ENCODE data around the gene GGTA1. TPM values are rescaled to one million over a fixed set of nuclear protein-coding genes. Genes with fewer than 3 reads are reported as not detected.

GGTA1 gene
- polyA plus RNA-seq, 1 of the 3 experiments (the other 2 are of a cell fraction) = 0.03 TPM

- Histone ChIP-seq H3K4me1 (ENCODE audit: control insufficient read depth in 1 of 2, insufficient read depth in 2 of 2, low read depth in 1 of 2, low read length in 1 of 2) (no peaks in the 10 kb centered on the region; a peak in 2 of 4 replicates), H3K9me3 (no peaks in the 10 kb centered on the region), H3K9ac (no peak overlapping the region), H3K27me3 (ENCODE audit: insufficient read depth) (peaks cover 17% of the 10 kb centered on the region; the same call in 1 of the 2 replicates), H3K4me3 (ENCODE audit: low read depth in 2 of 2, low read length in 1 of 2) (no peak overlapping the region), H4K20me1 (ENCODE audit: insufficient read depth) (no peaks in the 10 kb centered on the region), H3K27ac (ENCODE audit: low read depth in 2 of 2, low read length in 1 of 2) (no peak overlapping the region), H2AFZ (ENCODE audit: low read depth) (no peak overlapping the region), H3K36me3 (replicated peaks in 1 of 2; ENCODE audit: control insufficient read depth in 1 of 2, insufficient read depth in 2 of 2, low read length in 1 of 2) (no peaks in the 10 kb centered on the region), H3K79me2 (ENCODE audit: insufficient read depth) (no peaks in the 10 kb centered on the region), H3F3A (replicated peaks; ENCODE audit: insufficient read depth) (no peaks in the 10 kb centered on the region), H3K4me2 (no peak overlapping the region), H3K9me2 (no peaks in the 10 kb centered on the region)
- 69% methylated on average over 6 of the region's 7 CpGs for WGBS (ENCODE audit: low lambda C conversion rate)
- DNase-seq = no peak
- POLR2A ChIA-PET = no interaction called here
- TF ChIP-seq, protein P1, sequence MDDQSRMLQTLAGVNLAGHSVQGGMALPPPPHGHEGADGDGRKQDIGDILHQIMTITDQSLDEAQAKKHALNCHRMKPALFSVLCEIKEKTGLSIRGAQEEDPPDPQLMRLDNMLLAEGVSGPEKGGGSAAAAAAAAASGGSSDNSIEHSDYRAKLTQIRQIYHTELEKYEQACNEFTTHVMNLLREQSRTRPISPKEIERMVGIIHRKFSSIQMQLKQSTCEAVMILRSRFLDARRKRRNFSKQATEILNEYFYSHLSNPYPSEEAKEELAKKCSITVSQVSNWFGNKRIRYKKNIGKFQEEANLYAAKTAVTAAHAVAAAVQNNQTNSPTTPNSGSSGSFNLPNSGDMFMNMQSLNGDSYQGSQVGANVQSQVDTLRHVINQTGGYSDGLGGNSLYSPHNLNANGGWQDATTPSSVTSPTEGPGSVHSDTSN (IDR thresholded peaks at IDR 0.05) = no peak
- TF ChIP-seq NFIC (IDR thresholded peaks at IDR 0.05; ENCODE audit: borderline replicate concordance) (no peak), EP300 (IDR thresholded peaks at IDR 0.05; ENCODE audit: borderline replicate concordance in 1 of 2, low read depth in 1 of 2, low read length in 1 of 2) (no peak), MXI1 (IDR thresholded peaks at IDR 0.05; ENCODE audit: low read depth, low read length) (no peak), TAF1 (IDR thresholded peaks at IDR 0.05; ENCODE audit: borderline replicate concordance, low read depth, low read length) (no peak), TEAD4 (IDR thresholded peaks at IDR 0.05; ENCODE audit: borderline replicate concordance, insufficient read depth) (no peak), CHD2 (IDR thresholded peaks at IDR 0.05; ENCODE audit: low read length, partially characterized antibody) (no peak)
- CTCF ChIA-PET = interaction anchor here (0.9 to 2.1 kb wide), 2 partner anchors 48 to 124 kb away, joined by 4 to 7 read pairs; no protein-coding TSS in a partner anchor
Measured at GRCh38 chr9:121443981-121444380, 55.7 kb downstream of the GGTA1 start.

DNA sequence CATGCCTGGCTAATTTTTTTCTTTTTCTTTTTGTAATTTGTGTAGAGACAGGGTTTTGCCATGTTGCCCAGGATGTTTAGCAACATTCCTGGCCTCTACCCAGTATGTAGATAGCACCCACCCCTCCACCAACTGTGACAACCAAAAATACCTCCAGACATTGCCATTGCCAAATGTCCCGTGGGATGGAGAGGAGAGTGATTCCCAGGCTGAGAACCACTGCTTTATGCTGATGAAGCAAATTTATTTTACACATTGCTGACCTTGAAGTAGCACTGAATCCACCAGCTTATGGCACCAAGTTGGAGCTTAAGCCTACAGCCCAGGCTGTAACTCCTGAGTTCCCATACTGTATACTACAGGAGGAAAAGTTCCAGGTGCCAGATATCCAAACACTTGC is 58.5 kb downstream of the GGTA1 start:
- no peaks in the 10 kb centered on the region for H4K20me1 ChIP-seq (ENCODE audit: insufficient read depth)

DNA sequence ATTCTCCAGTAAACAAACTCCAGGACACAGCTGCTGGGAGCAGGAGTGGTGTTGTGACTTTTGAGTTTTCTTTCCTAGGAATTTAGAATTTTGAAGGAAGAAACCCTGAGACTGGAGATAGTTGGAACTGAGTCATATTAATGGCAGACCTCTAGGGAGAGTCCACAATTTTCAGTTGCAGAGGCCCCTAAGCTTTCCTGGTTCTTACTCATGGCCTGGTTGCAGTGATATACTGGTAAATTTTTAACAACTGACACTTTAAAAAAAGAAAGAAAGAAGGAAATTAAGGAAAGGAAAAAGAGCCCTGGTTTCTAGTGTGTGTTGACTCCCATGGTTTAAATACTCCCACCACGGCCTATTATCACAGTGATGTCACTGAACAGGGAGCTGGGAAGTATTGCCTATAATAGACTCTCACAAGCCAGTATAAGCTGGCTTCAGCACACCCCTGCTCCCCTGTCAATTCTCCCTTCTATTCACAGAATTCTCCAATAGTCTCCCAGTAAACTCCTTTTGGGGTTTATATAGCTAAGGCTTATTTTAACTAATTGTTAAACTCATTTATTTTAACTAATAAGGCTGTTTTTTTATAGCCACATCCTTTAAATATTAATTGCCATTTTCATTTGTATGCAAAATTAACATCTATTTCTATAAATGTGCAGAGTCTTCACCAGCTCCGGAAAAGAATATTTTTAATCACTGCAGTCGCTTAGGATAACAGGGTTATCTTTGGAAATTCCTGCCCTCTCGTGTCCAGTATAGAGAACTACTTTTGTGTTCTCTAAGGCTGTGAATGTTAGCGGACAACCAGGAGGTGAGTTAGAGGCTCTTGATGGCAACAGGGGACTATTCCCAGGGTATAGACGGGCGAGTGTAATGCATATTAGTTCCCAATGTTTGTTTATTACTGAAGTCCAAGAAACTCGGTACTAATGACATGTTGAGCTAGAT is 59.7 kb downstream of the GGTA1 start:
- Histone ChIP-seq H2AFZ (ENCODE audit: low read depth) (no peak overlapping the region), H3K4me2 (no peak overlapping the region), H3K9ac (no peak overlapping the region), H3K4me3 (ENCODE audit: low read depth in 2 of 2, low read length in 1 of 2) (no peak overlapping the region; a peak in 1 of 4 replicates), H3K36me3 (replicated peaks in 1 of 2; ENCODE audit: control insufficient read depth in 1 of 2, insufficient read depth in 2 of 2, low read length in 1 of 2) (no peaks in the 10 kb centered on the region), H3K4me1 (ENCODE audit: control insufficient read depth in 1 of 2, insufficient read depth in 2 of 2, low read depth in 1 of 2, low read length in 1 of 2) (no peaks in the 10 kb centered on the region), H4K20me1 (ENCODE audit: insufficient read depth) (no peaks in the 10 kb centered on the region), H3K27ac (ENCODE audit: low read depth in 2 of 2, low read length in 1 of 2) (no peak overlapping the region), H3K79me2 (ENCODE audit: insufficient read depth) (no peaks in the 10 kb centered on the region), H3F3A (replicated peaks; ENCODE audit: insufficient read depth) (no peaks in the 10 kb centered on the region), H3K9me2 (no peaks in the 10 kb centered on the region), H3K27me3 (ENCODE audit: insufficient read depth) (peaks cover 17% of the 10 kb centered on the region; the same call in 1 of the 2 replicates), H3K9me3 (no peaks in the 10 kb centered on the region)
- POLR2A ChIA-PET = no interaction called here
- peak; percentile 33 for DNase-seq
- CTCF ChIA-PET = interaction anchor here (0.6 to 3.6 kb wide), 12 partner anchors 12 to 228 kb away, joined by 3 to 17 read pairs (median 5); no protein-coding TSS in a partner anchor
- WGBS (ENCODE audit: low lambda C conversion rate) = 34% methylated on average over 8 of the region's 8 CpGs
- TF ChIP-seq FOXJ3 (CRISPR knock-in tag; IDR thresholded peaks at IDR 0.05) (no peak), CTCF (IDR thresholded peaks at IDR 0.05) (peak; percentile 53), POLR2AphosphoS5 (IDR thresholded peaks at IDR 0.05; ENCODE audit: low read depth, low read length) (no peak), TAF1 (IDR thresholded peaks at IDR 0.05; ENCODE audit: borderline replicate concordance, low read depth, low read length) (no peak), RAD21 (IDR thresholded peaks at IDR 0.05; ENCODE audit: low read length) (peak; percentile 45), FOSL2 (IDR thresholded peaks at IDR 0.05; ENCODE audit: borderline replicate concordance, low read depth) (no peak), FOXM1 (IDR thresholded peaks at IDR 0.05; ENCODE audit: low read depth) (no peak), RXRA (IDR thresholded peaks at IDR 0.05; ENCODE audit: borderline replicate concordance, low read depth) (no peak), RFX5 (IDR thresholded peaks at IDR 0.05; ENCODE audit: low read length) (no peak), SIN3A (IDR thresholded peaks at IDR 0.05; ENCODE audit: borderline replicate concordance, low read depth, low read length) (no peak), TCF12 (IDR thresholded peaks at IDR 0.05) (no peak), SMC3 (IDR thresholded peaks at IDR 0.05; ENCODE audit: low read depth, low read length) (peak; percentile 30; the same call in 1 of the 2 replicates)

More for the DNA sequence above, 58.5 kb downstream of the GGTA1 start:
- DNase-seq = no peak
- ChIA-PET CTCF (interaction anchor here (0.7 to 3.6 kb wide), 5 partner anchors 11 to 121 kb away, joined by 4 to 17 read pairs (median 6); no protein-coding TSS in a partner anchor), POLR2A (no interaction called here)
- no peaks in the 10 kb centered on the region for H3K9me3 ChIP-seq
- H3K27me3 ChIP-seq (ENCODE audit: insufficient read depth) = peaks cover 17% of the 10 kb centered on the region; the same call in 1 of the 2 replicates
- no peak overlapping the region for H3K9ac ChIP-seq
- H2AFZ ChIP-seq (ENCODE audit: low read depth) = no peak overlapping the region
- no peaks in the 10 kb centered on the region for H3F3A ChIP-seq (replicated peaks; ENCODE audit: insufficient read depth)
- TF ChIP-seq MXI1 (IDR thresholded peaks at IDR 0.05; ENCODE audit: low read depth, low read length) = no peak
- no peaks in the 10 kb centered on the region for H3K36me3 ChIP-seq (replicated peaks in 1 of 2; ENCODE audit: control insufficient read depth in 1 of 2, insufficient read depth in 2 of 2, low read length in 1 of 2)
- H3K4me3 ChIP-seq (ENCODE audit: low read depth in 2 of 2, low read length in 1 of 2) = no peak overlapping the region
- H3K9me2 ChIP-seq = no peaks in the 10 kb centered on the region
- no peaks in the 10 kb centered on the region for H3K79me2 ChIP-seq (ENCODE audit: insufficient read depth)
- 28% methylated on average over 1 of the region's 1 CpG for WGBS (ENCODE audit: low lambda C conversion rate)
- H3K4me2 ChIP-seq = no peak overlapping the region
- no peaks in the 10 kb centered on the region for H3K4me1 ChIP-seq (ENCODE audit: control insufficient read depth in 1 of 2, insufficient read depth in 2 of 2, low read depth in 1 of 2, low read length in 1 of 2)
- H3K27ac ChIP-seq (ENCODE audit: low read depth in 2 of 2, low read length in 1 of 2) = no peak overlapping the region

All from SK-N-SH (cell line).